Activated CD8-positive, alpha-beta T cell treated with anti-CD3 and anti-CD28 coated beads for 36 hours (primary cell): Measurements from ENCODE around the gene P4HB. TPM values are rescaled to one million over a fixed set of nuclear protein-coding genes. Genes with fewer than 3 reads are reported as not detected.

Experiments used
- ATAC-seq: fragments of 200-7000 bp; cut with Tn5 transposase; one replicate; pipeline ENCODE4 v1.10.0; 2021; ENCODE audit warnings: mild to moderate bottlenecking, moderate library complexity
- CTCF ChIA-PET: fragments of 350-600 bp; sonication (Branson Sonifier 250); formaldehyde crosslinking; loops from one replicate; lab custom pipeline; 2021; ENCODE audit warnings: antibody characterized with exemption; lab: Charles Lee
- POLR2A ChIA-PET: fragments of 350-600 bp; sonication (Branson Sonifier 250); formaldehyde crosslinking; loops from one replicate; lab custom pipeline; 2021; ENCODE audit warnings: antibody characterized with exemption; lab: Charles Lee
- DNase-seq: peaks from one replicate; pipeline ENCODE4 v3.0.0-alpha.2; 2020
- H3K27ac Mint-ChIP-seq: one replicate; pipeline ENCODE4 v1.8.0; 2021; ENCODE audit warnings: mild to moderate bottlenecking, mixed read lengths
- H3K27me3 Mint-ChIP-seq: one replicate; pipeline ENCODE4 v1.8.0; 2021; ENCODE audit warnings: mixed read lengths
- H3K36me3 Mint-ChIP-seq: one replicate; pipeline ENCODE4 v1.8.0; 2021; ENCODE audit warnings: low read depth, mixed read lengths
- H3K4me1 Mint-ChIP-seq: one replicate; pipeline ENCODE4 v1.8.0; 2021; ENCODE audit warnings: low read depth, mixed read lengths
- H3K4me3 Mint-ChIP-seq: one replicate; pipeline ENCODE4 v1.8.0; 2021; ENCODE audit warnings: mild to moderate bottlenecking, moderate library complexity, mixed read lengths
- H3K9me3 Mint-ChIP-seq: one replicate; pipeline ENCODE4 v1.8.0; 2021; ENCODE audit warnings: mixed read lengths
- intact Hi-C: fragments of 100-400 bp; cut with micrococcal nuclease; formaldehyde crosslinking; loops from one replicate; pipeline ENCODE4 v1.10.0; 2022
- total RNA-seq, 2 experiments: library from RNA; stranded (reverse); gene quantifications; one replicate each; pipeline ENCODE4 v1.2.3, GENCODE V29; 2021
- TF ChIP-seq, protein P1 (sequence below): fragments of 200-600 bp; IDR thresholded peaks from one replicate; pipeline ENCODE4 v1.8.0; 2022; ENCODE audit warnings: antibody characterized with exemption, mild to moderate bottlenecking

Gene P4HB
- total RNA-seq, 2 experiments from 2014 or later = 408 to 434 TPM

- intact Hi-C loops = no loop called here
These were observed 44.7 kb downstream of the P4HB start for GRCh38 chr17:81815646-81815986.

GRCh38 chr17:81814748-81815645 lies 45.3 kb downstream of the P4HB start:
- TF ChIP-seq, protein P1, sequence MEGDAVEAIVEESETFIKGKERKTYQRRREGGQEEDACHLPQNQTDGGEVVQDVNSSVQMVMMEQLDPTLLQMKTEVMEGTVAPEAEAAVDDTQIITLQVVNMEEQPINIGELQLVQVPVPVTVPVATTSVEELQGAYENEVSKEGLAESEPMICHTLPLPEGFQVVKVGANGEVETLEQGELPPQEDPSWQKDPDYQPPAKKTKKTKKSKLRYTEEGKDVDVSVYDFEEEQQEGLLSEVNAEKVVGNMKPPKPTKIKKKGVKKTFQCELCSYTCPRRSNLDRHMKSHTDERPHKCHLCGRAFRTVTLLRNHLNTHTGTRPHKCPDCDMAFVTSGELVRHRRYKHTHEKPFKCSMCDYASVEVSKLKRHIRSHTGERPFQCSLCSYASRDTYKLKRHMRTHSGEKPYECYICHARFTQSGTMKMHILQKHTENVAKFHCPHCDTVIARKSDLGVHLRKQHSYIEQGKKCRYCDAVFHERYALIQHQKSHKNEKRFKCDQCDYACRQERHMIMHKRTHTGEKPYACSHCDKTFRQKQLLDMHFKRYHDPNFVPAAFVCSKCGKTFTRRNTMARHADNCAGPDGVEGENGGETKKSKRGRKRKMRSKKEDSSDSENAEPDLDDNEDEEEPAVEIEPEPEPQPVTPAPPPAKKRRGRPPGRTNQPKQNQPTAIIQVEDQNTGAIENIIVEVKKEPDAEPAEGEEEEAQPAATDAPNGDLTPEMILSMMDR = no peak
- intact Hi-C loops = no loop called here
- POLR2A ChIA-PET = interaction anchor here (1.1 to 1.4 kb wide), 2 partner anchors 102 to 150 kb away, joined by 3 read pairs; no protein-coding TSS in a partner anchor
- Mint-ChIP-seq H3K4me1 (no peaks in the 10 kb centered on the region), H3K27ac (no peak overlapping the region), H3K27me3 (peaks cover 10% of the 10 kb centered on the region), H3K36me3 (no peaks in the 10 kb centered on the region), H3K9me3 (no peaks in the 10 kb centered on the region), H3K4me3 (no peak overlapping the region)
- CTCF ChIA-PET = no interaction called here
- ATAC-seq = no peak
- no peak for DNase-seq

More at GRCh38 chr17:81815646-81815986, 44.7 kb downstream of the P4HB start:
- no peaks in the 10 kb centered on the region for H3K36me3 Mint-ChIP-seq
- TF ChIP-seq, protein P1 = no peak
- H3K27me3 Mint-ChIP-seq = peaks cover 7% of the 10 kb centered on the region
- no peak overlapping the region for H3K4me3 Mint-ChIP-seq
- ATAC-seq (no peak), DNase-seq (no peak)
- CTCF ChIA-PET = no interaction called here
- H3K27ac Mint-ChIP-seq = no peak overlapping the region
- POLR2A ChIA-PET = interaction anchor here (1.4 kb wide), 1 partner anchor 103 kb away, joined by 3 read pairs; no protein-coding TSS in a partner anchor
- no peaks in the 10 kb centered on the region for H3K9me3 Mint-ChIP-seq
- no peaks in the 10 kb centered on the region for H3K4me1 Mint-ChIP-seq

GRCh38 chr17:81813861-81814683 lies 46.3 kb downstream of the P4HB start:
- Mint-ChIP-seq H3K4me3 (no peak overlapping the region), H3K4me1 (no peaks in the 10 kb centered on the region), H3K9me3 (no peaks in the 10 kb centered on the region), H3K27me3 (peaks cover 15% of the 10 kb centered on the region), H3K27ac (no peak overlapping the region), H3K36me3 (no peaks in the 10 kb centered on the region)
- DNase-seq (no peak), ATAC-seq (no peak)
- TF ChIP-seq, protein P1 = no peak
- intact Hi-C loops = no loop called here
- POLR2A ChIA-PET = interaction anchor here (1.1 kb wide), 1 partner anchor 149 kb away, joined by 3 read pairs; no protein-coding TSS in a partner anchor
- CTCF ChIA-PET = no interaction called here

- Mint-ChIP-seq H3K4me1 (no peaks in the 10 kb centered on the region), H3K9me3 (no peaks in the 10 kb centered on the region), H3K4me3 (no peak overlapping the region), H3K27ac (no peak overlapping the region), H3K27me3 (peaks cover 17% of the 10 kb centered on the region), H3K36me3 (no peaks in the 10 kb centered on the region)
- TF ChIP-seq, protein P1 = no peak
- intact Hi-C loops = no loop called here
- ChIA-PET CTCF (no interaction called here), POLR2A (no interaction called here)
- DNase-seq (no peak), ATAC-seq (no peak)
These were observed 47.0 kb downstream of the P4HB start for GRCh38 chr17:81813371-81813684.
